GM12878 (cell line): ENCODE measurements around the gene DNAJC5. TPM values are rescaled to one million over a fixed set of nuclear protein-coding genes. Genes with fewer than 3 reads are reported as not detected.

ENCODE experiments used
- ATAC-seq: fragments of 200-7000 bp; cut with Tn5 transposase; 3 replicates; pipeline ENCODE4 v1.9.1; 2020; ENCODE audit warnings: mild to moderate bottlenecking, moderate library complexity
- BruUV-seq: library from RNA; stranded (reverse); fragments of 400-500 nt; replicated peaks from 2 replicates; lab custom pipeline; 2021; lab: Mats Ljungman, UMichigan
- CTCF ChIA-PET: fragments of 300-600 bp; sonication (Branson Sonifier 250); formaldehyde crosslinking; extraction: SDS; loops from one replicate; lab custom pipeline; 2021; ENCODE audit warnings: inconsistent platforms; lab: Yijun Ruan, JAX
- POLR2A ChIA-PET: fragments of 350-600 bp; formaldehyde crosslinking; extraction: SDS; loops from one replicate; lab custom pipeline; 2021; ENCODE audit warnings: inconsistent platforms; lab: Charles Lee
- RAD21 ChIA-PET: fragments of 300-600 bp; sonication (Branson Sonifier 250); formaldehyde crosslinking; loops from one replicate; lab custom pipeline; 2023; ENCODE audit warnings: antibody characterized with exemption; ENCODE audit not compliant: unreplicated experiment; lab: Charles Lee
- SMC1A ChIA-PET: fragments of 300-600 bp; sonication (Branson Sonifier 250); formaldehyde crosslinking; loops from one replicate; lab custom pipeline; 2023; ENCODE audit not compliant: unreplicated experiment, uncharacterized antibody; lab: Charles Lee
- DNase-seq: peaks from one replicate; pipeline ENCODE4 v3.0.0-alpha.2; 2011; ENCODE audit warnings: low read depth, low spot score
- FAIRE-seq: peaks from 3 replicates; lab custom pipeline; 2011; peaks lifted over from hg19 to GRCh38; lab: Jason Lieb, UNC
- H2AFZ ChIP-seq: 2 replicates; pipeline ENCODE4 v1.6.0; 2011; ENCODE audit warnings: low read depth, low read length, control low read depth; ENCODE audit not compliant: control insufficient read depth
- H3K27ac ChIP-seq: 2 replicates; pipeline ENCODE4 v1.5.1; 2011; ENCODE audit warnings: control low read depth; ENCODE audit not compliant: control insufficient read depth, insufficient read depth
- H3K27me3 ChIP-seq, 2 experiments: replicated peaks in 1 of 2; 2 replicates each; pipeline versions ENCODE4 v1.6.0 to v1.6.1; 2011; ENCODE audit warnings: low read length in 1 of 2; ENCODE audit not compliant: control insufficient read depth in 2 of 2, insufficient read depth in 2 of 2
- H3K36me3 ChIP-seq, 2 experiments: 2 replicates each; pipeline ENCODE4 v1.5.1; 2011; ENCODE audit warnings: low read length in 1 of 2; ENCODE audit not compliant: control insufficient read depth in 2 of 2, insufficient read depth in 2 of 2
- H3K4me1 ChIP-seq: 2 replicates; pipeline ENCODE4 v1.6.1; 2011; ENCODE audit warnings: mild to moderate bottlenecking, low read length, moderate library complexity, mixed read lengths; ENCODE audit not compliant: control insufficient read depth, insufficient read depth
- H3K4me2 ChIP-seq: 2 replicates; pipeline ENCODE4 v1.6.0; 2011; ENCODE audit warnings: control low read depth; ENCODE audit not compliant: control insufficient read depth, insufficient read depth
- H3K4me3 ChIP-seq: fragments of 200-600 bp; sonication (generic); 2 replicates; pipeline ENCODE4 v1.5.1; 2016
- H3K79me2 ChIP-seq: 2 replicates; pipeline ENCODE4 v1.6.0; 2011; ENCODE audit warnings: low read length; ENCODE audit not compliant: control insufficient read depth, insufficient read depth
- H3K9ac ChIP-seq: 2 replicates; pipeline ENCODE4 v1.8.0; 2011; ENCODE audit warnings: low read length, control low read depth, mixed read lengths; ENCODE audit not compliant: control insufficient read depth, insufficient read depth
- H3K9me3 ChIP-seq: replicated peaks from 3 replicates; pipeline ENCODE4 v1.5.1; 2011; ENCODE audit warnings: mild to moderate bottlenecking, low read length; ENCODE audit not compliant: control insufficient read depth, insufficient read depth
- H4K20me1 ChIP-seq: 2 replicates; pipeline ENCODE4 v1.6.0; 2011; ENCODE audit not compliant: control insufficient read depth, insufficient read depth
- ATF7 ChIP-seq: fragments of 450-650 bp; IDR thresholded peaks from 2 replicates; pipeline ENCODE4 v1.6.1; 2016; ENCODE audit warnings: low read depth, mild to moderate bottlenecking
- ESRRA ChIP-seq: IDR thresholded peaks from 2 replicates; pipeline ENCODE4 v1.6.1; 2012; ENCODE audit warnings: mild to moderate bottlenecking, low read length, improper control_type of control experiment
- USF1 ChIP-seq: IDR thresholded peaks from 2 replicates; pipeline ENCODE4 v1.6.1; 2011; ENCODE audit warnings: borderline replicate concordance, low read depth, mild to moderate bottlenecking, moderate library complexity, mixed read lengths, low read length; ENCODE audit not compliant: insufficient read depth; ENCODE audit errors: extremely low read length
- ZZZ3 ChIP-seq: IDR thresholded peaks from 2 replicates; pipeline ENCODE4 v1.6.1; 2011; ENCODE audit warnings: low read depth; ENCODE audit not compliant: control insufficient read depth, insufficient read length
- WGBS: methylation state at CpG from one replicate; pipeline ENCODE4 v1.1.6; 2016; ENCODE audit warnings: low lambda C conversion rate; ENCODE audit not compliant: insufficient replicate concordance, insufficient coverage; ENCODE audit errors: missing lambda C conversion rate; 5-methylcytosine and 5-hydroxymethylcytosine counted together
- in situ Hi-C: fragments of 300-500 bp; cut with MboI; formaldehyde crosslinking; loops from 9 replicates; pipeline ENCODE4 v1.14.3; 2018; ENCODE audit warnings: mixed read lengths
- intact Hi-C: fragments of 100-400 bp; cut with micrococcal nuclease; formaldehyde crosslinking; loops from one replicate; pipeline ENCODE4 v1.14.2; 2022; ENCODE audit not compliant: unreplicated experiment
- polyA plus RNA-seq, 11 experiments: library from polyadenylated mRNA; depleted of rRNA in 4 of 11; unstranded in 6 of 11; stranded (reverse) in 5 of 11; fragments of >200 nt; fragmentation: Nextera tagmentation in 4 of 11; fragmentation: Illumina TruSeq in 1 of 11; extraction: Ambion mirVana in 4 of 11; extraction: Trizol in 1 of 11; gene quantifications; 1 replicate in 1 of 11; 2 replicates in 10 of 11; pipeline versions ENCODE4 v1.2.1 to v1.2.3, GENCODE V29; 2011 to 2016; ENCODE audit warnings: inconsistent platforms in 2 of 11, missing spikeins in 2 of 11, low read depth in 1 of 11
- total RNA-seq, 4 experiments: library from RNA; depleted of rRNA in 3 of 4; stranded (reverse); fragments of >200 nt in 3 of 4; fragmentation: Illumina TruSeq in 1 of 4; extraction: Trizol in 1 of 4; gene quantifications; 2 replicates each; pipeline versions ENCODE4 v1.2.1 to v1.2.3, GENCODE V29; 2013 to 2021
- TF ChIP-seq, protein P1 (sequence below): fragments of 450-650 bp; IDR thresholded peaks from 2 replicates; pipeline ENCODE4 v1.6.1; 2014; ENCODE audit warnings: mild to moderate bottlenecking

Gene DNAJC5
- total and polyA plus RNA-seq, 10 of the 15 experiments (the other 5 are each of a cell fraction or from before 2014, with no cell fraction given), result 0.69 to 36.8 (median 17.0) TPM

DNA sequence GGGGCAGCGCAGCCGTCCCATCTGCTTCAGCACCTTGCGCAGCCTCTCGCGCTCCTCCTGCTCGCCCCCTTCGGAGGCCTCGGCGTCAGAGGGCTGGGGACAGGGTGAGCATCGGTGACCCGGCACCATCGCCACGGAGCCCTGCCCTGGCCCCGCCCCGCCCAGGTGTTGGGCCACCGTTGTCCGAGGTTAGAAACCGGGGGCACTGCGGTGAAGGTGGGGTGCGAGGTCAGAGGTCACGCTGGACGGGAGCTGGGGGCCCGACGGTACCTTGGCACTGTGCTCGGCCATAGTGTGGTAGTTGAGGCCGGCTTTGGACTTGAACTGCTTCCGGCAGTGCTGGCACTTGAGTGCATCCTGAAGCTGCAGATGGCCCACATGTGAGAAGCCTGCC lies 68.4 kb downstream of the DNAJC5 start:
- no peak for ATAC-seq
- Histone ChIP-seq H4K20me1 (no peaks in the 10 kb centered on the region), H3K79me2 (peaks cover 6% of the 10 kb centered on the region), H3K4me3 (no peak overlapping the region), H3K9ac (no peak overlapping the region), H2AFZ (no peak overlapping the region), H3K4me1 (peaks cover 4% of the 10 kb centered on the region; the same call in 1 of the 2 replicates), H3K9me3 (no peaks in the 10 kb centered on the region), H3K27ac (no peak overlapping the region), H3K36me3 (peaks cover 2 to 17% of the 10 kb centered on the region in 2 experiments; a peak in 3 of 4 replicates), H3K27me3 (no peaks in the 10 kb centered on the region), H3K4me2 (no peak overlapping the region)
- SMC1A ChIA-PET, result interaction anchor here (0.6 kb wide), 1 partner anchor 21 kb away, joined by 3 read pairs; no protein-coding TSS in a partner anchor
- RAD21 ChIA-PET, result no interaction called here
- intact Hi-C loops, result no loop called here
- FAIRE-seq, result no peak
- no peak for DNase-seq
- POLR2A ChIA-PET, result no interaction called here
- in situ Hi-C loops, result no loop called here
- no peak for TF ChIP-seq ESRRA
- TF ChIP-seq, protein P1, sequence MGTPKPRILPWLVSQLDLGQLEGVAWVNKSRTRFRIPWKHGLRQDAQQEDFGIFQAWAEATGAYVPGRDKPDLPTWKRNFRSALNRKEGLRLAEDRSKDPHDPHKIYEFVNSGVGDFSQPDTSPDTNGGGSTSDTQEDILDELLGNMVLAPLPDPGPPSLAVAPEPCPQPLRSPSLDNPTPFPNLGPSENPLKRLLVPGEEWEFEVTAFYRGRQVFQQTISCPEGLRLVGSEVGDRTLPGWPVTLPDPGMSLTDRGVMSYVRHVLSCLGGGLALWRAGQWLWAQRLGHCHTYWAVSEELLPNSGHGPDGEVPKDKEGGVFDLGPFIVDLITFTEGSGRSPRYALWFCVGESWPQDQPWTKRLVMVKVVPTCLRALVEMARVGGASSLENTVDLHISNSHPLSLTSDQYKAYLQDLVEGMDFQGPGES, result no peak
- no peak for TF ChIP-seq ATF7
- no peak for TF ChIP-seq USF1
- no peak for TF ChIP-seq ZZZ3
- no TSS peak for BruUV-seq
- 89% methylated on average over 26 of the region's 27 CpGs for WGBS
- CTCF ChIA-PET, result no interaction called here
